GM12878 (cell line): ENCODE measurements around the gene DTD1. TPM values are rescaled to one million over a fixed set of nuclear protein-coding genes. Genes with fewer than 3 reads are reported as not detected.

ENCODE experiments used
- ATAC-seq: fragments of 200-7000 bp; cut with Tn5 transposase; 3 replicates; pipeline ENCODE4 v1.9.1; 2020; ENCODE audit warnings: mild to moderate bottlenecking, moderate library complexity
- BruUV-seq: library from RNA; stranded (reverse); fragments of 400-500 nt; replicated peaks from 2 replicates; lab custom pipeline; 2021; lab: Mats Ljungman, UMichigan
- CTCF ChIA-PET: fragments of 300-600 bp; sonication (Branson Sonifier 250); formaldehyde crosslinking; extraction: SDS; loops from one replicate; lab custom pipeline; 2021; ENCODE audit warnings: inconsistent platforms; lab: Yijun Ruan, JAX
- POLR2A ChIA-PET: fragments of 350-600 bp; formaldehyde crosslinking; extraction: SDS; loops from one replicate; lab custom pipeline; 2021; ENCODE audit warnings: inconsistent platforms; lab: Charles Lee
- RAD21 ChIA-PET: fragments of 300-600 bp; sonication (Branson Sonifier 250); formaldehyde crosslinking; loops from one replicate; lab custom pipeline; 2023; ENCODE audit warnings: antibody characterized with exemption; ENCODE audit not compliant: unreplicated experiment; lab: Charles Lee
- SMC1A ChIA-PET: fragments of 300-600 bp; sonication (Branson Sonifier 250); formaldehyde crosslinking; loops from one replicate; lab custom pipeline; 2023; ENCODE audit not compliant: unreplicated experiment, uncharacterized antibody; lab: Charles Lee
- DNase-seq: peaks from one replicate; pipeline ENCODE4 v3.0.0-alpha.2; 2011; ENCODE audit warnings: low read depth, low spot score
- FAIRE-seq: peaks from 3 replicates; lab custom pipeline; 2011; peaks lifted over from hg19 to GRCh38; lab: Jason Lieb, UNC
- H2AFZ ChIP-seq: 2 replicates; pipeline ENCODE4 v1.6.0; 2011; ENCODE audit warnings: low read depth, low read length, control low read depth; ENCODE audit not compliant: control insufficient read depth
- H3K27ac ChIP-seq: 2 replicates; pipeline ENCODE4 v1.5.1; 2011; ENCODE audit warnings: control low read depth; ENCODE audit not compliant: control insufficient read depth, insufficient read depth
- H3K27me3 ChIP-seq, 2 experiments: replicated peaks in 1 of 2; 2 replicates each; pipeline versions ENCODE4 v1.6.0 to v1.6.1; 2011; ENCODE audit warnings: low read length in 1 of 2; ENCODE audit not compliant: control insufficient read depth in 2 of 2, insufficient read depth in 2 of 2
- H3K36me3 ChIP-seq, 2 experiments: 2 replicates each; pipeline ENCODE4 v1.5.1; 2011; ENCODE audit warnings: low read length in 1 of 2; ENCODE audit not compliant: control insufficient read depth in 2 of 2, insufficient read depth in 2 of 2
- H3K4me1 ChIP-seq: 2 replicates; pipeline ENCODE4 v1.6.1; 2011; ENCODE audit warnings: mild to moderate bottlenecking, low read length, moderate library complexity, mixed read lengths; ENCODE audit not compliant: control insufficient read depth, insufficient read depth
- H3K4me2 ChIP-seq: 2 replicates; pipeline ENCODE4 v1.6.0; 2011; ENCODE audit warnings: control low read depth; ENCODE audit not compliant: control insufficient read depth, insufficient read depth
- H3K4me3 ChIP-seq: fragments of 200-600 bp; sonication (generic); 2 replicates; pipeline ENCODE4 v1.5.1; 2016
- H3K79me2 ChIP-seq: 2 replicates; pipeline ENCODE4 v1.6.0; 2011; ENCODE audit warnings: low read length; ENCODE audit not compliant: control insufficient read depth, insufficient read depth
- H3K9ac ChIP-seq: 2 replicates; pipeline ENCODE4 v1.8.0; 2011; ENCODE audit warnings: low read length, control low read depth, mixed read lengths; ENCODE audit not compliant: control insufficient read depth, insufficient read depth
- H3K9me3 ChIP-seq: replicated peaks from 3 replicates; pipeline ENCODE4 v1.5.1; 2011; ENCODE audit warnings: mild to moderate bottlenecking, low read length; ENCODE audit not compliant: control insufficient read depth, insufficient read depth
- H4K20me1 ChIP-seq: 2 replicates; pipeline ENCODE4 v1.6.0; 2011; ENCODE audit not compliant: control insufficient read depth, insufficient read depth
- BCL11A ChIP-seq: IDR thresholded peaks from 2 replicates; pipeline ENCODE4 v1.6.1; 2011; ENCODE audit warnings: low read depth, low read length
- DPF2 ChIP-seq: fragments of 450-650 bp; IDR thresholded peaks from 2 replicates; pipeline ENCODE4 v1.6.1; 2017; ENCODE audit warnings: mild to moderate bottlenecking
- ELK1 ChIP-seq: IDR thresholded peaks from 2 replicates; pipeline ENCODE4 v1.6.1; 2012; ENCODE audit warnings: low read depth, low read length, improper control_type of control experiment
- HDAC2 ChIP-seq: fragments of 200-600 bp; sonication (generic); IDR thresholded peaks from 2 replicates; pipeline ENCODE4 v1.6.1; 2017
- HDAC6 ChIP-seq: fragments of 200-600 bp; sonication (generic); IDR thresholded peaks from one replicate; pipeline ENCODE4 v1.8.0; 2017; ENCODE audit warnings: antibody characterized with exemption; ENCODE audit not compliant: unreplicated experiment
- IKZF1 ChIP-seq: fragments of 450-650 bp; conservative IDR thresholded peaks from 2 replicates; pipeline ENCODE4 v1.6.1; 2017; ENCODE audit warnings: antibody characterized with exemption, mild to moderate bottlenecking
- KDM1A ChIP-seq: fragments of 200-600 bp; sonication (generic); IDR thresholded peaks from 2 replicates; pipeline ENCODE4 v1.6.1; 2016; ENCODE audit warnings: borderline replicate concordance
- NFYB ChIP-seq: IDR thresholded peaks from 2 replicates; pipeline ENCODE4 v1.6.1; 2011; ENCODE audit warnings: low read depth, mild to moderate bottlenecking, low read length, improper control_type of control experiment, moderate library complexity; ENCODE audit not compliant: insufficient read depth
- PBX3 ChIP-seq: IDR thresholded peaks from 2 replicates; pipeline ENCODE4 v1.6.1; 2011; ENCODE audit warnings: mild to moderate bottlenecking, low read depth, low read length, moderate library complexity; ENCODE audit not compliant: insufficient replicate concordance
- POU2F2 ChIP-seq: IDR thresholded peaks from 3 replicates; pipeline ENCODE4 v1.6.1; 2011; ENCODE audit warnings: low read depth, mild to moderate bottlenecking, low read length, borderline replicate concordance
- RELB ChIP-seq: fragments of 450-650 bp; IDR thresholded peaks from 2 replicates; pipeline ENCODE4 v1.6.1; 2017; ENCODE audit warnings: low read depth, mild to moderate bottlenecking, moderate library complexity
- SPI1 ChIP-seq: IDR thresholded peaks from 2 replicates; pipeline ENCODE4 v1.6.1; 2011; ENCODE audit warnings: low read depth, mild to moderate bottlenecking, low read length, moderate library complexity, borderline replicate concordance; ENCODE audit not compliant: insufficient read depth
- ZNF592 ChIP-seq: fragments of 450-650 bp; IDR thresholded peaks from 2 replicates; pipeline ENCODE4 v1.6.1; 2017; ENCODE audit warnings: mild to moderate bottlenecking, moderate library complexity
- WGBS: methylation state at CpG from one replicate; pipeline ENCODE4 v1.1.6; 2016; ENCODE audit warnings: low lambda C conversion rate; ENCODE audit not compliant: insufficient replicate concordance, insufficient coverage; ENCODE audit errors: missing lambda C conversion rate; 5-methylcytosine and 5-hydroxymethylcytosine counted together
- in situ Hi-C: fragments of 300-500 bp; cut with MboI; formaldehyde crosslinking; loops from 9 replicates; pipeline ENCODE4 v1.14.3; 2018; ENCODE audit warnings: mixed read lengths
- intact Hi-C: fragments of 100-400 bp; cut with micrococcal nuclease; formaldehyde crosslinking; loops from one replicate; pipeline ENCODE4 v1.14.2; 2022; ENCODE audit not compliant: unreplicated experiment
- polyA plus RNA-seq, 11 experiments: library from polyadenylated mRNA; depleted of rRNA in 4 of 11; unstranded in 6 of 11; stranded (reverse) in 5 of 11; fragments of >200 nt; fragmentation: Nextera tagmentation in 4 of 11; fragmentation: Illumina TruSeq in 1 of 11; extraction: Ambion mirVana in 4 of 11; extraction: Trizol in 1 of 11; gene quantifications; 1 replicate in 1 of 11; 2 replicates in 10 of 11; pipeline versions ENCODE4 v1.2.1 to v1.2.3, GENCODE V29; 2011 to 2016; ENCODE audit warnings: inconsistent platforms in 2 of 11, missing spikeins in 2 of 11, low read depth in 1 of 11
- total RNA-seq, 4 experiments: library from RNA; depleted of rRNA in 3 of 4; stranded (reverse); fragments of >200 nt in 3 of 4; fragmentation: Illumina TruSeq in 1 of 4; extraction: Trizol in 1 of 4; gene quantifications; 2 replicates each; pipeline versions ENCODE4 v1.2.1 to v1.2.3, GENCODE V29; 2013 to 2021

The DTD1 gene
- total and polyA plus RNA-seq, 10 of the 15 experiments (the other 5 are each of a cell fraction or from before 2014, with no cell fraction given), result 24.3 to 99.8 (median 63.3) TPM

GRCh38 chr20:18654448-18654773 lies 66.6 kb downstream of the DTD1 start:
- Histone ChIP-seq H3K36me3 (no peaks in the 10 kb centered on the region; a peak in 2 of 4 replicates), H4K20me1 (no peaks in the 10 kb centered on the region), H2AFZ (no peak overlapping the region), H3K27ac (no peak overlapping the region), H3K4me2 (no peak overlapping the region)
- TF ChIP-seq NFYB (no peak), SPI1 (no peak), PBX3 (no peak), RELB (no peak), HDAC6 (no peak), POU2F2 (no peak), ZNF592 (no peak), ELK1 (no peak), KDM1A (no peak), IKZF1 (no peak), DPF2 (no peak), HDAC2 (no peak), BCL11A (no peak)
- TF ChIP-seq, all 136 proteins: peak for 0
- DNase-seq (no peak), ATAC-seq (no peak), FAIRE-seq (no peak)
- no peaks in the 10 kb centered on the region; the same call in 1 of the 2 replicates for H3K4me1 ChIP-seq
- intact Hi-C loops, result no loop called here
- no TSS peak for BruUV-seq
- H3K9ac ChIP-seq, result no peak overlapping the region
- H3K9me3 ChIP-seq, result no peaks in the 10 kb centered on the region
- CTCF ChIA-PET, result no interaction called here
- H3K4me3 ChIP-seq, result no peak overlapping the region
- RAD21 ChIA-PET, result no interaction called here
- no peaks in the 10 kb centered on the region for H3K27me3 ChIP-seq
- no peaks in the 10 kb centered on the region for H3K79me2 ChIP-seq
- 94% methylated on average over 1 of the region's 1 CpG for WGBS
- POLR2A ChIA-PET, result no interaction called here
- SMC1A ChIA-PET, result interaction anchor here (1.0 to 1.7 kb wide), 2 partner anchors 14 to 16 kb away, joined by 3 to 7 read pairs; no protein-coding TSS in a partner anchor
- in situ Hi-C loops, result no loop called here
